ENCODE measurements around the gene TTLL6. TPM values are rescaled to one million over a fixed set of nuclear protein-coding genes. Genes with fewer than 3 reads are reported as not detected.
A peak's percentile ranks its signal among the peaks of the same experiment; 100 is the strongest.
"Not testable (repeated sequence)": the region's sequence is repeated elsewhere in the genome, so short reads cannot be mapped to it uniquely, and the experiment has no call there.

TTLL6 gene
- total and polyA plus RNA-seq, 12 donors = under 0.01 to 2.0 (median 0.44) TPM; not detected in 4

DNA sequence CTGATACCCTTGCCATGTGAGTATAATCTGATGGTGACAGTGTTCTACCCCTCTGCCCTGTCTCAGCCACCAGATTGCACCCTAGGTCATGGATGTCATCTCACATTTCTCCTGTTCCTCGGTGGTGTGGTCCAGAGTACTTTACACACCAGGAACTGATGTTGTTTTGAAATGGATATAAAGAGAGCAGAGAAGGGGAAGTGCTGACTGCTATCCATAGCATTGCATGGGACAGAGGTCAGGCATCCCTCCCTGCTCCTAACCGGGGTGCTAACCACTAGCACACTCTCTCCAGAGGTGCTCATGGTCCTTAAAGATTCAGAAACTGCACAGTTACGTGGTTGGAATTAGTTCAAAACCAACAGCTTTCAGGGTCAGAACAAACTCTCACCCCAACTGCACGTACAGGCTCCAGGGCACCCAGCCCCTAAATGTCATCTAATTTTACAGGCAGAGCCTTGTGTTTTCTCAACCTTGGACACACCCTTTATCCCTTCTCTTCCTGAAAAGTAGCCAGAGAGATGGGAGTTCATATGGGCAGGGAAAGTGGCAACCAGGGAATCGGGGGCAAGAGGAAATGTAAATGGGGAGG, 16.3 kb downstream of the TTLL6 start:
- H3K27ac ChIP-seq = no peak overlapping the region
- 45 to 56% (median 49%) methylated on average over 5 of the region's 5 CpGs for WGBS, 4 donors
- DNase-seq = no peak
- H3K36me3 ChIP-seq (replicated peaks in 1 of 2) = no peaks in the 10 kb centered on the region
- H3K4me3 ChIP-seq = no peak overlapping the region
- peaks cover 0 to 9% of the 10 kb centered on the region in 2 donors for H3K4me1 ChIP-seq (replicated peaks in 1 of 2)
- H3K27me3 ChIP-seq = peaks cover 5% of the 10 kb centered on the region
- intact Hi-C loops (cut with DNase I) = loop anchor here in 1 of 2 donors (10.0 kb wide), 1 partner anchor 234 kb away; no protein-coding TSS in a partner anchor
- H3K9me3 ChIP-seq (replicated peaks in 1 of 3) = no peaks in the 10 kb centered on the region
- no peak for TF ChIP-seq POLR2A (IDR thresholded peaks at IDR 0.05)
- TF ChIP-seq, protein P1, sequence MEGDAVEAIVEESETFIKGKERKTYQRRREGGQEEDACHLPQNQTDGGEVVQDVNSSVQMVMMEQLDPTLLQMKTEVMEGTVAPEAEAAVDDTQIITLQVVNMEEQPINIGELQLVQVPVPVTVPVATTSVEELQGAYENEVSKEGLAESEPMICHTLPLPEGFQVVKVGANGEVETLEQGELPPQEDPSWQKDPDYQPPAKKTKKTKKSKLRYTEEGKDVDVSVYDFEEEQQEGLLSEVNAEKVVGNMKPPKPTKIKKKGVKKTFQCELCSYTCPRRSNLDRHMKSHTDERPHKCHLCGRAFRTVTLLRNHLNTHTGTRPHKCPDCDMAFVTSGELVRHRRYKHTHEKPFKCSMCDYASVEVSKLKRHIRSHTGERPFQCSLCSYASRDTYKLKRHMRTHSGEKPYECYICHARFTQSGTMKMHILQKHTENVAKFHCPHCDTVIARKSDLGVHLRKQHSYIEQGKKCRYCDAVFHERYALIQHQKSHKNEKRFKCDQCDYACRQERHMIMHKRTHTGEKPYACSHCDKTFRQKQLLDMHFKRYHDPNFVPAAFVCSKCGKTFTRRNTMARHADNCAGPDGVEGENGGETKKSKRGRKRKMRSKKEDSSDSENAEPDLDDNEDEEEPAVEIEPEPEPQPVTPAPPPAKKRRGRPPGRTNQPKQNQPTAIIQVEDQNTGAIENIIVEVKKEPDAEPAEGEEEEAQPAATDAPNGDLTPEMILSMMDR (IDR thresholded peaks at IDR 0.05) = no peak

DNA sequence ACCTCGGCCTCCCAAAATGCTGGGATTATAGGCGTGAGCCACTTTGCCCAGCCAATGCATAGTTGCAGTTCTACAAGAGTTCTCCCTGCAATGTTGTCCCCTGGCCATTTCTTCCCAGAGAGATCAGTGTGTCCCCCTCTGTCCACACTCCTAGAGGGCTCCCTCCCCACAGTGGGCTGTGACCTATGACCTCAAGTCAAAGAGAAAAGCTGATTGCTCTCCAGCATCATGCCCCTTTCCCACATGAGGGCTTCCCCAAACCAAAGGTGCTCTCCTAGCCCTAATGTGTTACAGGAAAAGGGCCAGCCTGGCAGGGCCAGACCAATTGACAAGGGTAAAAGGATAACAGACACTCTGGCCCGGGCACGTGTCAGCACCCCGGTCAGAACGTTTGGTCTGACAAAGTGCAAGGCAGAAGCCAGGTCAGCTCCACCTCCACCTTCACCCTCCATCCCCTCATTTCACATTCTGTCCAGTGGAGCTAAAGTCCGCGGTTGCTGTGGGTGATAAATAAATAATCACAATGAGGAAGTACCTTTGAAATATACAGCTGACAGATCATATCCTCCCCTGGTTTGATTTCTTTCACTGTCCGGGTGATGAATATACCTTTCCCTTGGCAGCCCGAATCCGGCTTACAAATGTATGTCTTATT, 17.8 kb downstream of the TTLL6 start:
- Histone ChIP-seq H3K4me3 (no peak overlapping the region), H3K27ac (no peak overlapping the region), H3K4me1 (replicated peaks in 1 of 2) (peaks cover 0 to 5% of the 10 kb centered on the region in 2 donors), H3K9me3 (replicated peaks in 1 of 3) (no peaks in the 10 kb centered on the region), H3K27me3 (peaks cover 5% of the 10 kb centered on the region), H3K36me3 (replicated peaks in 1 of 2) (no peaks in the 10 kb centered on the region)
- DNase-seq = no peak
- no peak for TF ChIP-seq POLR2A (IDR thresholded peaks at IDR 0.05)
- TF ChIP-seq, protein P1 (IDR thresholded peaks at IDR 0.05) = no peak
- intact Hi-C loops (cut with DNase I) = loop anchor here in 1 of 2 donors (5.0 kb wide), 1 partner anchor 117 kb away; no protein-coding TSS in a partner anchor
- WGBS, 4 donors = 62 to 72% (median 69%) methylated on average over 11 of the region's 11 CpGs

DNA sequence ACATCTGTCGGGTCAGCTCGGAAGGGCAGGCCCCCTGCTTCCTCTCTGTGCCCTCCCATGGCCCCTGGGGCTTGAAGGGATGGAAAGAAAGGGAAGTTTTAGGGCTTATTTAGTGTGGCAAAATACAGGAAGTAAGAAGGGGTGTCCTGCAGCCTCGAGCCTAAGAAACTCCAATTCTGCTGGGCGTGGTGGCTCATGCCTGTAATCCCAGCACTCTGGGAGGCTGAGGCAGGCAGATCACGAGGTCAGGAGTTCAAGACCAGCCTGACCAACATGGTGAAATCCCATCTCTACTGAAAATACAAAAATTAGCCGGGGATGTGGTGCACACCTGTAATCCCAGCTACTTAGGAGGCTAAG, 20.9 kb downstream of the TTLL6 start:
- not testable (repeated sequence) for H3K4me1 ChIP-seq (replicated peaks in 1 of 2); H3K9me3 ChIP-seq (replicated peaks in 1 of 3); H3K36me3 ChIP-seq (replicated peaks in 1 of 2); H3K27ac ChIP-seq; H3K4me3 ChIP-seq; H3K27me3 ChIP-seq; DNase-seq
- WGBS, 4 donors = 63 to 71% (median 67%) methylated on average over 6 of the region's 6 CpGs
- intact Hi-C loops (cut with DNase I) = loop anchor here in 1 of 2 donors (5.0 kb wide), 1 partner anchor 114 kb away; no protein-coding TSS in a partner anchor

DNA sequence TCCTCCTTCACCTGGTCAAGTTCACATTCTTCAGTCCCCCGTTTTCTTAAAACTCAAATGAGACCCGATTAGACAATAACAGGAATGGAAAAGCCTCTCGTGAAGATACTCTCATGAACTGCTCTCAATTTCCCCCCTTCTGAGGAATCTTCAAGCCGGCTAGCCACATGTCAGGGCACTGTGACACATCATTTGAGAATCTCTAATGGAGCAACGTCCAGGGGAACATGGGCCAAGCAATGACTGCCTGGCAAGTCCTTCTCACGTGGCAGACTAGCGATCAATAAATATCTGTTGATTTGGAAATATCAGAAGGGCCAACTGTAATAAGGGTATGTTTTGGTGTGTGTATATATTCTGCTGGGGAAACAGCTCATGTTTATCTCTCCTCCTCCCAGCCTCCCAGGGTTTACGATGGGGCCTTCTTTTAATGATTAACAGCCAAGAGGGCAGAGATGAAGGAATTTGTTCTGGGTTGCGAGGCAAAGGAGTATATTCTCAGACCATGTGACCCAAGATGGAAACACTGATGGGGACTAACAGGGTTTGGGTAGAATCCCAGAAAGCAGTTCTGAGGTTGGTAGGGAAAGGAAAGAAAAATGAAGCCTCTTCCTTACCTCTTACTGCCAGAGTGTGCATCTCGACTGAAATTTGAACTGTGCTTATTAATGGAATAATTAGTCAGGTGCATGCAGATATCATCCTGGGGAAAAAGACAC, 21.4 kb downstream of the TTLL6 start:
- Histone ChIP-seq H3K36me3 (replicated peaks in 1 of 2) (no peaks in the 10 kb centered on the region), H3K27me3 (peaks cover 5% of the 10 kb centered on the region), H3K4me3 (no peak overlapping the region), H3K4me1 (replicated peaks in 1 of 2) (no peaks in the 10 kb centered on the region), H3K9me3 (replicated peaks in 1 of 3) (no peaks in the 10 kb centered on the region), H3K27ac (no peak overlapping the region)
- DNase-seq = peak in 1 of 7 donors; percentile 21
- TF ChIP-seq POLR2A (IDR thresholded peaks at IDR 0.05) = no peak
- TF ChIP-seq, protein P1 (IDR thresholded peaks at IDR 0.05) = no peak
- 59 to 62% (median 61%) methylated on average over 10 of the region's 10 CpGs for WGBS, 4 donors
- intact Hi-C loops (cut with DNase I) = loop anchor here in 1 of 2 donors (5.0 kb wide), 1 partner anchor 113 kb away; no protein-coding TSS in a partner anchor
